CD4-positive, alpha-beta T cell treated with Interleukin-12 subunit alpha and Interleukin-12 subunit beta, for 1 hour (primary cell): ENCODE measurements around the gene POLRMT.
"Not testable (repeated sequence)": the region's sequence is repeated elsewhere in the genome, so short reads cannot be mapped to it uniquely, and the experiment has no call there.

Source experiments
- DNase-seq: peaks from one replicate; pipeline ENCODE4 v3.0.0-alpha.2; 2020

The POLRMT gene

DNA sequence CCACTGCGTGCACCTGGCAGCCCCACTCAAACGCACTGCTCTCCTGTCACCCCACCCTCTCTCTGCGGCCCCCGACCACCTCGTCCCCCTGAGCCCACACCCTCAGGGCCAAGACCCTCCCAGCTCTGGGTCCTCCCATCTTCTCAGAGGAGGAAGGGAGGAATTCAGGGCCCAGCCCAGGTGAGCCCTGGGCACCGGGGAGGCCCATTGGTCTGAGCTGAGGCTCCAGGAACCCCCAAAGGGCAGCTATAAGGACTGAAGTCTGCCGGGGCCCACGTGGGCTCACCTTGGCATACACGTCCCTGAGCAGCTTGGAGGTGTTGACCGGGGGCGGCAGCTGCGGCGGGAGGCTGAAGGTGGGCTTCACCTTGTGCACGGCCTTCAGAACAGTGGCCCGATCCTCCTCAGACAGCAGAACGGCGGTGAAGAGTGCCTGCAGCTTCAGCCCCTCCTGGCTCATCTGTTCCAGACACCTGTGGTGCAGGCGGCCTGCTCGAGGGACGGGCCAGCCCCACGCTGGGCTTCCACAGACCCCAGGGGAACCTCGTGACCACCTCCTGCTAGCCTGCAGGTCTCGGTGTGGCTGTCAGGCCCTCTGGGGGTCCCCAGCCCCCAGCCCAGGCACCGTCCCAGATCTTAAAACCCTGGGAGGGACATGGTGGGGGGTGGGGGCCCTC is 8.8 kb downstream of the POLRMT start:
- no peak for DNase-seq

DNA sequence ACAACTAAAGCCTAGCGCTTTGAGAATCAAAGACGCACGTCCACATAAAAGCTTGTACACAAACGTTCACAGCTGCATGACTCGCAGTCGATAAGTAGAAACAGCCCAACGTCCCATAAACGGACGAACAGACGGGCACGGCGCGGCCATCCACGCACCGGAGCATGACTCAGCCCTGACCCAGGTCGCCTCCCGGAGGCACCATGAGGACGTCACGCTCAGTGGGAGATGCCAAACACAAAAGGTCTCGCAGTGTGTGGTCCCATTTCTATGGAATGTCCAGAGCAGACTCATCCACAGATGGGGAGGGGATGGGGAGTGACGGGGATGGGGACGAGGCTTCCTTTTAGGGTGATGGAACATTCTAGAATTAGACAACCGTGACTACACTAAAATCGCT is 9.4 kb downstream of the POLRMT start:
- DNase-seq: no peak

- no peak for DNase-seq
Measured at GRCh38 chr19:623175-623916, 10.0 kb downstream of the POLRMT start.

GRCh38 chr19:622666-623065 is 10.7 kb downstream of the POLRMT start:
- no peak for DNase-seq

- DNase-seq: no peak
Measured at GRCh38 chr19:621819-622218, 11.5 kb downstream of the POLRMT start.

- not testable (repeated sequence) for DNase-seq
Measured at GRCh38 chr19:621191-621590, 12.1 kb downstream of the POLRMT start.

DNA sequence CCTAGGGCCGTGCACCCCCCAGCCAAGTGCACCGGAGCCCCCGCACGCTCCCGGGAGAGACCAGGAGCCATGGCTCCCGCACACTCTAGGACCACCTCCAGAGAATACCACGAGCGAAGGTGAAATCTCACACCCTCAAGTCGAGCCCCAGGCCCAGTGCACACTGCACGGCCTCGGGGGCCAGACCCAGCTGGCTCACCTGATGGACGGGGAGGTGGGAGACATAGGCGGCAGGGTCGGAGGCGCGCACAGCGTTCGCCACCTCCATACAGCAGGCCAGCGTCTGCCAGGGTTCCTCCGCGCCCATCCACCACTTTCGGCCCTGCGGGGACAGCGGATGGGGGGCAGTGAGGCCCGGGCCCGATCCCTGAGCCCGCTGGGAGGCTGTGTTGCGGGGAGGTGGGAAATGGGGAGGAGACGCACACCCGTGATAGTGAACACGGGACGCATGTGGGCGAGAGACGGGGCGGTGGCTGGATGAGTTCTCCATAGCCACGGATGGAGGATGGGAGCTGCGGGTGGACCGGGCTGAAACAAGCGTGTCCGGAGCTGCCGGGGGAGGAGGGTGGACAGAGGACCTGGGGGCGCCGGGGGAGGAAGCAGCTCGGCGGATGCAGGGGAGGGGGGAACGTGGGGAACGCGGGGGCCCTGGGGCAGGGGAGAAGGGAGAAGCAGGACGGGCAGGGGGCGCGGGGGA is 13.0 kb downstream of the POLRMT start:
- no peak for DNase-seq

GRCh38 chr19:619286-620002 is 13.9 kb downstream of the POLRMT start:
- DNase-seq: no peak

DNA sequence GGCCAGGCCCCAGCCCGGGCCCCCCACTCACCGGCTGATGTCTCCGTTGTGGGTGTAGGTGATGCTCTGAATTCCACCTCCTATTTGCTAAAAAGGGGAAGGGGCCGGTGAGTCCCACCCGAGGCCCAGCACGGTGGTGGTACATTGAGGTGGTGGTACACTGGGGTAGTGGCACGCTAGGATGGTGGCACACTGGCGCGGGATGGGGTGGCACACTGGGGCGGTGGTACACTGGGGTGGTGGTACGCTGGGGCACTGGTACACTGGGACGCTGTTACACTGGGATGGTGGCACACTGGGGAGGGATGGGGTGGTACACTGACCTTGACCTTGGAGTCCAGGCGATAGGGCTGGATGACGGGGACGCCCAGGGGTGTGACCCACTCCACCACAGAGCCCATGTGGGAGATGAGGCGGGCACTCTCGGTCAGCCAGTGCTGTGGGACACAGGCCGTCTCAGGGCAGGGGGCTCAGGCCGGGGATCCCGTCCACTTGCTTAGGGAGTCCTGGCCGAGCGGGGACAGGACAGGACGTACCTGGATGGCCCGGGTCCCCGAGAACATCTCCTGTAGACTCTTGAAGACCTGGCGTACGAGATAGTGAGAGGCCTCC is 14.6 kb downstream of the POLRMT start:
- DNase-seq: no peak

DNA sequence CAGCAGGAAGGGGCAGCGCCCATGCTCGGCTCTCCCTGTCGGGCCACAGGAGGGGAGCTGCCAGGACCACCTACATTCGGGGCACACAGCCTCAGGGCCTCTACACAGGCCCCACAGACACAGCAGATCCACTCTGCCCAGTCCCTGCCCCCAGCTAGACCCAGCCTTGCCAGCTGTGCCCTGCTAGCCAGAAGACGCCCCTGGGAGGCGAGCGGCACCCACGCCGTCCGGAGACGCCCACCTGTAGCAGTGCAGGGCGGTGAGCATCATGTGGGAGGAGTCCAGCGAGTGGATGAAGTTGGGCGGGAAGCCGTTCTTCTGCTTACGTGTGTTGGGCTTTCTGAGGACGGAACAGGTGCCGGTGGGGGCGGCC is 15.1 kb downstream of the POLRMT start:
- no peak for DNase-seq

GRCh38 chr19:617551-618246 is 15.6 kb downstream of the POLRMT start:
- no peak for DNase-seq

GRCh38 chr19:616747-617526 is 16.4 kb downstream of the POLRMT start:
- no peak for DNase-seq

DNA sequence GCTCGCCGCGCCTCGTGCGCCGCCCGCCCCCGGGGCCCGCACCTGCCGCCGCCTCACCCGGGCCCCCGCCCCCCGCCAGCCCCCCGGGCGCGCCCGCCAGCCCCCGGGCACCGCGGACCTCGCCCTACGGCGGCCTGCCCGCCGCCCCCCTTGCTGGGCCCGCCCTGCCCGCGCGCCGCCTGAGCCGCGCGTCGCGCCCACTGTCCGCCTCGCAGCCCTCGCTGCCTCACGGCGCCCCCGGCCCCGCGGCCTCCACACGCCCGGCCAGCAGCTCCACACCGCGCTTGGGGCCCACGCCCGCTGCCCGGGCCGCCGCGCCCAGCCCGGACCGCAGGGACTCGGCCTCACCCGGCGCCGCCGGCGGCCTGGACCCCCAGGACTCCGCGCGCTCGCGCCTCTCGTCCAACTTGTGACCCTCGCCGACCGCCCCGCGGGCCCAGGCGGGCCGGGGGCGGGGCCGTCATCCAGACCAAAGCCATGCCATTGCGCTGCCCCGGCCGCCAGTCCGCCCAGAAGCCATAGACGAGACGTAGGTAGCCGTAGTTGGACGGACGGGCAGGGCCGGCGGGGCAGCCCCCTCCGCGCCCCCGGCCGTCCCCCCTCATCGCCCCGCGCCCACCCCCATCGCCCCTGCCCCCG is 17.2 kb downstream of the POLRMT start:
- no peak for DNase-seq

GRCh38 chr19:615619-616018 is 17.7 kb downstream of the POLRMT start:
- no peak for DNase-seq

DNA sequence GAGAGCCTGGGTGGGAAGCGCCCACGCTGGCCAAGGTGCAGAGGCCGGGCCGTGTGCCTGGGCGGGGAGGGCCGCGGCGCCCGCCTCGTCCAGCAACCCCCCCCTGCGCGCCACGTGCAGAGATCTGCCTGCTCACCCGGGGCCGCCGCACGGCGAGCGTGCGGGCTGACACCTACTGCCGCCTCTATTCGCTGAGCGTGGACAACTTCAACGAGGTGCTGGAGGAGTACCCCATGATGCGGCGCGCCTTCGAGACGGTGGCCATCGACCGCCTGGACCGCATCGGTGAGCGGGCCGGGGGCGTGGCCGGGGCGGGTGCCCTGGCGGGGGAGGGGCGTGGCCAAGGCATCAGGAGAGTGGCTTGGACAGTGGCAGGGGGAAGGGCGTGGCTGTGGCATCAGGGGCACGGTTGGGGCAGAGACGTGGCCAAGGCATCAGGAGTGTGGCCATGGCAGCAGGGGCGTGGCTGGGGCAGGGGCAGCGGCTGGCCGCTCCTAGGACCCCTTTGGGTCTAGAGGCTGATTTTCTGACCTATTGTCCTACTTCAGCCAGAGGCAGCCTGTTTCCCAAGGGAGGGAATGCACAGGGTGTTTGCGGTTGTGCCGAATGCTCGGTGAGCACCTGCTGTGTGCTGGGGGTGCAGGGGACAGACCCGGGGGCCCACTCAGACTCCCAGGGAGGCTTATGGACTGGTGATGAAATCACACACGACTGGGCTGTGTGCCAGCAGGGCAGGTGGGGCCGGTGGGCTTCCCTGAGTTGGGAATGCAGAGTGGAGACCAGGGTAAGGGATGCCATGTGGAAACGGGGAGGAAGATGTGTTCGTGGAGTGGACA is 19.4 kb downstream of the POLRMT start:
- no peak for DNase-seq

GRCh38 chr19:612941-613340 is 20.4 kb downstream of the POLRMT start:
- no peak for DNase-seq

GRCh38 chr19:611481-611868 is 21.9 kb downstream of the POLRMT start:
- DNase-seq: peak; percentile 62

GRCh38 chr19:610801-611480 is 22.4 kb downstream of the POLRMT start:
- DNase-seq: peak; percentile 72

DNA sequence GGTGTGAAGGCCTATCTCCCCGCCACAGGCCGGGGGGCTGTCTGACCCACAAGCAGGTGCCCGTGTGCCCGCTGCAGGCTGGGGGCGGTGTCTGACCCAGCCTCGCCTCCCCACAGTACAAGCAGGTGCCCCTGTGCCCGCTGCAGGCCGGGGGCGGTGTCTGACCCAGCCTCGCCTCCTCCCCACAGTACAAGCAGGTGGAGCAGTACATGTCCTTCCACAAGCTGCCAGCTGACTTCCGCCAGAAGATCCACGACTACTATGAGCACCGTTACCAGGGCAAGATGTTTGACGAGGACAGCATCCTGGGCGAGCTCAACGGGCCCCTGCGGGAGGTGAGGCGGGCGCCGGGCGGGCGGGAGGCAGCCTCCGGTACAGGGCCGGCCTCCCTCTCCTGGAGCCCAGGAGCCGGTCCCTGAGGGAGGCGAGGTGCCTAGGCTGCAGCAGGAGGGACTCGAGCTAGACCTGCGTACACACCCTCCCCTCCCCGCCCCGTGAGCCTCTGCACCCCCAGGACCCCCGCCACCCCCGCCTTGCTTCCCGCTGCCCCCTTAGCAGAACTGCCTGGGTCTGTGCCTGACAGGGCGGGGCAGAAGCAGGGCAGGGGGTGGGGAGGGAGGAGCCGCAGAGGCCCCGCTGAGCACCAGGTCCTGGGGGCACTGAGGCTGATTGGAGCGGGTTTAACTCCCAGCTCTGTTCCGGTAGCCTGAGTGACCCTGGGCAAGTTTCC is 23.1 kb downstream of the POLRMT start:
- peak; percentile 53 for DNase-seq
